GM12878 (cell line): ENCODE data around the gene WNT7A. TPM values are rescaled to one million over a fixed set of nuclear protein-coding genes. Genes with fewer than 3 reads are reported as not detected.

Experiments used
- ATAC-seq: fragments of 200-7000 bp; cut with Tn5 transposase; 3 replicates; pipeline ENCODE4 v1.9.1; 2020; ENCODE audit warnings: mild to moderate bottlenecking, moderate library complexity
- BruUV-seq: library from RNA; stranded (reverse); fragments of 400-500 nt; replicated peaks from 2 replicates; lab custom pipeline; 2021; lab: Mats Ljungman, UMichigan
- CTCF ChIA-PET: fragments of 300-600 bp; sonication (Branson Sonifier 250); formaldehyde crosslinking; extraction: SDS; loops from one replicate; lab custom pipeline; 2021; ENCODE audit warnings: inconsistent platforms; lab: Yijun Ruan, JAX
- POLR2A ChIA-PET: fragments of 350-600 bp; formaldehyde crosslinking; extraction: SDS; loops from one replicate; lab custom pipeline; 2021; ENCODE audit warnings: inconsistent platforms; lab: Charles Lee
- RAD21 ChIA-PET: fragments of 300-600 bp; sonication (Branson Sonifier 250); formaldehyde crosslinking; loops from one replicate; lab custom pipeline; 2023; ENCODE audit warnings: antibody characterized with exemption; ENCODE audit not compliant: unreplicated experiment; lab: Charles Lee
- SMC1A ChIA-PET: fragments of 300-600 bp; sonication (Branson Sonifier 250); formaldehyde crosslinking; loops from one replicate; lab custom pipeline; 2023; ENCODE audit not compliant: unreplicated experiment, uncharacterized antibody; lab: Charles Lee
- DNase-seq: peaks from one replicate; pipeline ENCODE4 v3.0.0-alpha.2; 2011; ENCODE audit warnings: low read depth, low spot score
- FAIRE-seq: peaks from 3 replicates; lab custom pipeline; 2011; peaks lifted over from hg19 to GRCh38; lab: Jason Lieb, UNC
- H2AFZ ChIP-seq: 2 replicates; pipeline ENCODE4 v1.6.0; 2011; ENCODE audit warnings: low read depth, low read length, control low read depth; ENCODE audit not compliant: control insufficient read depth
- H3K27ac ChIP-seq: 2 replicates; pipeline ENCODE4 v1.5.1; 2011; ENCODE audit warnings: control low read depth; ENCODE audit not compliant: control insufficient read depth, insufficient read depth
- H3K27me3 ChIP-seq, 2 experiments: replicated peaks in 1 of 2; 2 replicates each; pipeline versions ENCODE4 v1.6.0 to v1.6.1; 2011; ENCODE audit warnings: low read length in 1 of 2; ENCODE audit not compliant: control insufficient read depth in 2 of 2, insufficient read depth in 2 of 2
- H3K36me3 ChIP-seq, 2 experiments: 2 replicates each; pipeline ENCODE4 v1.5.1; 2011; ENCODE audit warnings: low read length in 1 of 2; ENCODE audit not compliant: control insufficient read depth in 2 of 2, insufficient read depth in 2 of 2
- H3K4me1 ChIP-seq: 2 replicates; pipeline ENCODE4 v1.6.1; 2011; ENCODE audit warnings: mild to moderate bottlenecking, low read length, moderate library complexity, mixed read lengths; ENCODE audit not compliant: control insufficient read depth, insufficient read depth
- H3K4me2 ChIP-seq: 2 replicates; pipeline ENCODE4 v1.6.0; 2011; ENCODE audit warnings: control low read depth; ENCODE audit not compliant: control insufficient read depth, insufficient read depth
- H3K4me3 ChIP-seq: fragments of 200-600 bp; sonication (generic); 2 replicates; pipeline ENCODE4 v1.5.1; 2016
- H3K79me2 ChIP-seq: 2 replicates; pipeline ENCODE4 v1.6.0; 2011; ENCODE audit warnings: low read length; ENCODE audit not compliant: control insufficient read depth, insufficient read depth
- H3K9ac ChIP-seq: 2 replicates; pipeline ENCODE4 v1.8.0; 2011; ENCODE audit warnings: low read length, control low read depth, mixed read lengths; ENCODE audit not compliant: control insufficient read depth, insufficient read depth
- H3K9me3 ChIP-seq: replicated peaks from 3 replicates; pipeline ENCODE4 v1.5.1; 2011; ENCODE audit warnings: mild to moderate bottlenecking, low read length; ENCODE audit not compliant: control insufficient read depth, insufficient read depth
- H4K20me1 ChIP-seq: 2 replicates; pipeline ENCODE4 v1.6.0; 2011; ENCODE audit not compliant: control insufficient read depth, insufficient read depth
- ATF7 ChIP-seq: fragments of 450-650 bp; IDR thresholded peaks from 2 replicates; pipeline ENCODE4 v1.6.1; 2016; ENCODE audit warnings: low read depth, mild to moderate bottlenecking
- BMI1 ChIP-seq: fragments of 450-650 bp; IDR thresholded peaks from 2 replicates; pipeline ENCODE4 v1.6.1; 2016; ENCODE audit warnings: mild to moderate bottlenecking, moderate library complexity, borderline replicate concordance
- CEBPZ ChIP-seq: fragments of 150-350 bp; IDR thresholded peaks from 2 replicates; pipeline ENCODE4 v1.6.1; 2016; ENCODE audit warnings: low read depth, low read length
- ELK1 ChIP-seq: IDR thresholded peaks from 2 replicates; pipeline ENCODE4 v1.6.1; 2012; ENCODE audit warnings: low read depth, low read length, improper control_type of control experiment
- MAX ChIP-seq: IDR thresholded peaks from 2 replicates; pipeline ENCODE4 v1.6.1; 2012; ENCODE audit warnings: low read depth, low read length, improper control_type of control experiment
- MLLT1 ChIP-seq: fragments of 450-650 bp; IDR thresholded peaks from 2 replicates; pipeline ENCODE4 v1.6.1; 2016; ENCODE audit warnings: mild to moderate bottlenecking
- RBBP5 ChIP-seq: fragments of 200-600 bp; sonication (generic); conservative IDR thresholded peaks from 2 replicates; pipeline ENCODE4 v1.6.1; 2016
- TAF1 ChIP-seq: IDR thresholded peaks from 2 replicates; pipeline ENCODE4 v1.6.1; 2011; ENCODE audit warnings: mild to moderate bottlenecking, low read depth, low read length, borderline replicate concordance
- TCF7 ChIP-seq: IDR thresholded peaks from 2 replicates; pipeline ENCODE4 v1.6.1; 2014; ENCODE audit warnings: antibody characterized with exemption, borderline replicate concordance
- USF1 ChIP-seq: IDR thresholded peaks from 2 replicates; pipeline ENCODE4 v1.6.1; 2011; ENCODE audit warnings: borderline replicate concordance, low read depth, mild to moderate bottlenecking, moderate library complexity, mixed read lengths, low read length; ENCODE audit not compliant: insufficient read depth; ENCODE audit errors: extremely low read length
- YY1 ChIP-seq: IDR thresholded peaks from 2 replicates; pipeline ENCODE4 v1.6.1; 2011; ENCODE audit warnings: low read depth, mild to moderate bottlenecking, low read length
- ZBTB33 ChIP-seq: fragments of 450-650 bp; IDR thresholded peaks from 2 replicates; pipeline ENCODE4 v1.6.1; 2017; ENCODE audit warnings: mild to moderate bottlenecking
- ZNF622 ChIP-seq: fragments of 450-650 bp; IDR thresholded peaks from 2 replicates; pipeline ENCODE4 v1.6.1; 2017; ENCODE audit warnings: mild to moderate bottlenecking, inconsistent platforms
- WGBS: methylation state at CpG from one replicate; pipeline ENCODE4 v1.1.6; 2016; ENCODE audit warnings: low lambda C conversion rate; ENCODE audit not compliant: insufficient replicate concordance, insufficient coverage; ENCODE audit errors: missing lambda C conversion rate; 5-methylcytosine and 5-hydroxymethylcytosine counted together
- in situ Hi-C: fragments of 300-500 bp; cut with MboI; formaldehyde crosslinking; loops from 9 replicates; pipeline ENCODE4 v1.14.3; 2018; ENCODE audit warnings: mixed read lengths
- intact Hi-C: fragments of 100-400 bp; cut with micrococcal nuclease; formaldehyde crosslinking; loops from one replicate; pipeline ENCODE4 v1.14.2; 2022; ENCODE audit not compliant: unreplicated experiment
- polyA plus RNA-seq, 11 experiments: library from polyadenylated mRNA; depleted of rRNA in 4 of 11; unstranded in 6 of 11; stranded (reverse) in 5 of 11; fragments of >200 nt; fragmentation: Nextera tagmentation in 4 of 11; fragmentation: Illumina TruSeq in 1 of 11; extraction: Ambion mirVana in 4 of 11; extraction: Trizol in 1 of 11; gene quantifications; 1 replicate in 1 of 11; 2 replicates in 10 of 11; pipeline versions ENCODE4 v1.2.1 to v1.2.3, GENCODE V29; 2011 to 2016; ENCODE audit warnings: inconsistent platforms in 2 of 11, missing spikeins in 2 of 11, low read depth in 1 of 11
- total RNA-seq, 4 experiments: library from RNA; depleted of rRNA in 3 of 4; stranded (reverse); fragments of >200 nt in 3 of 4; fragmentation: Illumina TruSeq in 1 of 4; extraction: Trizol in 1 of 4; gene quantifications; 2 replicates each; pipeline versions ENCODE4 v1.2.1 to v1.2.3, GENCODE V29; 2013 to 2021

The WNT7A gene
- total and polyA plus RNA-seq, 10 of the 15 experiments (the other 5 are each of a cell fraction or from before 2014, with no cell fraction given), result 0.08 TPM; not detected in 9

GRCh38 chr3:13783476-13783875, 96.4 kb downstream of the WNT7A start:
- no TSS peak for BruUV-seq
- in situ Hi-C loops, result no loop called here
- no peaks in the 10 kb centered on the region for H3K9me3 ChIP-seq
- no peak for TF ChIP-seq ZBTB33
- no peak for TF ChIP-seq RBBP5
- no peak for TF ChIP-seq BMI1
- no peak for TF ChIP-seq MLLT1
- TF ChIP-seq CEBPZ, result no peak
- no peak for TF ChIP-seq ZNF622
- no peak for TF ChIP-seq MAX
- no peak for TF ChIP-seq ELK1
- no peak for TF ChIP-seq USF1
- no peak for TF ChIP-seq TAF1
- TF ChIP-seq ATF7, result no peak
- no peak for TF ChIP-seq TCF7
- TF ChIP-seq YY1, result no peak
- ATAC-seq (no peak), DNase-seq (no peak), FAIRE-seq (no peak)
- ChIA-PET POLR2A (no interaction called here), CTCF (no interaction called here), SMC1A (no interaction called here), RAD21 (no interaction called here)
- no peak overlapping the region for H3K4me2 ChIP-seq
- no peak overlapping the region for H3K9ac ChIP-seq
- no peaks in the 10 kb centered on the region for H3K36me3 ChIP-seq
- H3K4me1 ChIP-seq, result no peaks in the 10 kb centered on the region
- 15% methylated on average over 8 of the region's 8 CpGs for WGBS
- no peak overlapping the region for H3K27ac ChIP-seq
- intact Hi-C loops, result no loop called here
- H2AFZ ChIP-seq, result no peak overlapping the region
- no peaks in the 10 kb centered on the region for H3K79me2 ChIP-seq
- no peaks in the 10 kb centered on the region for H4K20me1 ChIP-seq
- peaks cover 0 to 8% of the 10 kb centered on the region in 2 experiments; a peak in 3 of 4 replicates for H3K27me3 ChIP-seq
- H3K4me3 ChIP-seq, result no peak overlapping the region
